HG03025 (cell line): Measurements from ENCODE around the gene FCSK.

Experiments
- ATAC-seq: cut with Tn5 transposase; IDR thresholded peaks from one replicate; pipeline ENCODE4 v1.9.1; 2021; ENCODE audit warnings: mild to moderate bottlenecking, moderate library complexity; ENCODE audit not compliant: unreplicated experiment, low FRiP score

Gene FCSK

DNA sequence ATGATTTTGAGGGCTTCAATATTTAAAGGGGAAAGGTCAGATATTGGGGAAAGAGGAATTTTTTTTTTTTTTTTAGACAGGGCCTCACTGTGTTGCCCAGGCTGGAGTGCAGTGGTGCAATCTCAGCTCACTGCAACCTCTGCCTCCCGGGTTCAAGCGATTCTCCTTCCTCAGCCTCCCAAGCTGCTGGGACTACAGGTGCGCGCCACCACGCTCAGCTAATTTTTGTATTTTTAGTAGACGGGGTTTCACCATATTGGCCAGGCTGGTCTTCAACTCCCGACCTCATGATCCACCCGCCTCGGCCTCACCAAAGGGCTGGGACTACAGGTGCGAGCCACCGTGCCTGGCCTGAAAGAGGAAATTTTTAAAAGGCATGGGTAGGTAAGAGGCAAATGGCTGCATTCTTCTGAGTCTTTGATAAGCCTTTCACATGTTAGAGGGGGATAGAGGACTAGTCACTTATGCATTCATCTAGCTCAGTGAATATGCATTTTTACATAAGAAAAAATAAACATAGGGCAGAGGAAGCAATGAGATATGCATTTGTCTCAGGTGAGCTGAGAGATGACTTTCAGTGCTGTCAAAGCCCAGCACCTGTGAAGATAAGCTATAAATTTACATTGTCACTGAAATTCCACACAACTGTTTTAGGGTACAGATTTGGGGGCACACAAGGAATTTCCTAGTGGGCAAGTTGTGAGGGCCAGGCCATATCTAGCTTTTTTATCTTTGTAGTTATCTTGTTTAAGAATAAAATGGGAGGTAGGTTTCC, 1.1 kb upstream of the FCSK start:
- no peak for ATAC-seq

DNA sequence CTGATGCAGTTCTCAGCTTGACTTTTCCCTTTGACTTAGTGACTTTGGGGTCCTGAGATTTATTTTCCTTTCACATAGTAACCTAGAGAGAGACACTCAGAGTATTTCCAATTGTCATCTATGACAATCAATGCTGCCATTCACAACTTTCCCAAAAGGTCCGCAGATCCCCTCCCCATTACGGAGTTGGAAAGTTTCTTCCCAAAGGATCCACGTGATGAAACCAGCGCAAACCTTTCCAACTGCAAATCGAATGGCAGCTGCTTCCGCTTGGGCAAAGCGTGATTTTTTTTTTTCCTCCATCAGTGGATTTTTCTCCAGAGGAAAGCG, 538 bp upstream of the FCSK start:
- ATAC-seq: peak; percentile 13

DNA sequence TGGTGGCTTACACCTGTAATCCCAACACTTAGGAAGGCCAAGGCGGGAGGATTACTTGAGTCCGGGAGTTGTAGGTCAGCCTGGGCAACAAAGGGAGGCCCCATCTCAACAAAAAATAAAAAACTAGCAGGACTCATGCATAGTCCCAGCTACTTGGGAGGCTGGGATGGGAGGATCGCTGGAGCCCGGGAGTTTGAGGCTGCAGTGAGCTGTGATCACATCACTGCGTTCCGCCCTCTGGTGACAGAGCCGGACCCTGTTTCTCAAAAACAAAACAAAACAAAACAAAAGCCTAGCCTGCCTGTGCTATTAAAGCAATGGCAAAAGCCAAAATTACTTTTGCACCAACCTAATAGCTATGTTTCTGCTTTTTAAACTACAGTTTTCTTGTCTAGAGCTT, 1.5 kb downstream of the FCSK start:
- no peak for ATAC-seq

- ATAC-seq: no peak
Measured at GRCh38 chr16:70457446-70458166, 3.2 kb downstream of the FCSK start.

GRCh38 chr16:70460737-70461261, 6.4 kb downstream of the FCSK start:
- ATAC-seq: no peak

GRCh38 chr16:70463235-70463634, 8.8 kb downstream of the FCSK start:
- ATAC-seq: no peak

DNA sequence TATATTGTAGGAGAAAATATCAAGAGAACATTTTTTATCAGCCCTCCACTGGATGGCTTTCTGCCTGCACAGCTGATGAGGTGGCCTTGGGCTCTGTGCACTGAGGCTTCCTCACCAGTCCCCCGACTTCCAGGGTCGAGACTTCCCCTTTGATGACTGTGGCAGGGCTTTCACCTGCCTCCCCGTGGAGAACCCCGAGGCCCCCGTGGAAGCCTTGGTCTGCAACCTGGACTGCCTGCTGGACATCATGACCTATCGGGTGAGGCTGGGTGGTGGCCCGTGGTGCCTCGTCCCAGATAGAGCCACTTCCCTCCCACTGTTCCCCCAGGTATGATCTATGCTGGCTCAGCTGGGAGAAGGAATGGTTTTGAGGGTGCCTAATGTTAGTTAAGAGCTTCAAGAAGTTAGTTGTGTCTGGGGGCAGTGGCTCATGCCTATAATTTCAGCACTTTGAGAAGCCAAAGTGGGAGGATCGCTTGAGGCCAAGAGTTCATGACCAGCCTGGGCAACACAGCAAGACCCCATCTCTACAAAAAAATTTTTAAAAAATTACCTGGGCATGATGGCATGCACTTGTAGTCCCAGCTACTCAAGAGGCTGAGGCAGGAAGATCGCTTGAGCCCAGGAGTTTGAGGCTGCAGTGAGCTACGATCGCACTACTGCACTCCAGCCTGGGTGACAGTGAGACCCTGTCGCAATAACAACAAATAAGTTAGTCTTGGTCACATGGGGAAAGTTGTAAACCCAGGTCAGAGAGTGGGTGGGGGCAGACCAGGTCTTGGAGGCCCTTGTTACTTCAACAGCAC, 11.8 kb downstream of the FCSK start:
- ATAC-seq: no peak

GRCh38 chr16:70466805-70467076, 12.3 kb downstream of the FCSK start:
- ATAC-seq: no peak

- no peak for ATAC-seq
Measured at GRCh38 chr16:70467113-70467512, 12.7 kb downstream of the FCSK start.

DNA sequence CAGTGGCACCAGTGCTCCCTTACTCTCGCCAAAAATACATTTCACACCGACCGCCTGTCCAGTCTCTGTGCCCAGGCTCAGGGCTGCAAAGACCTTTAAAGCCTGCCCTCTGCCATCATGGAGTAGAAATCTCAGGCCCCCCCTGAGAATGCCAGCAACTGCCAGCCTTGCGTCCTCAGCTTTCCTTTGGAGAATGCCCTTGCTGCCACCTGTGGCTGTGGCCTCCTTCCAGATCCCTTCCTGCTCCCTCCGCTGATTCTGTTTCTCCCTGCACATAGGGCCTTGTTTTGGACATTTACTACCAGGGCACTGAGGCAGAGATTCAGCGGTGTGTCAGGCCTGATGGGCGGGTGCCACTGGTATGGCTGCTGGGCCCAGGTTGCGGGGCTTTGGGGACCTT, 13.2 kb downstream of the FCSK start:
- ATAC-seq: no peak

GRCh38 chr16:70468776-70469525, 14.6 kb downstream of the FCSK start:
- no peak for ATAC-seq

- ATAC-seq: no peak
Measured at GRCh38 chr16:70470141-70470926, 15.9 kb downstream of the FCSK start.

DNA sequence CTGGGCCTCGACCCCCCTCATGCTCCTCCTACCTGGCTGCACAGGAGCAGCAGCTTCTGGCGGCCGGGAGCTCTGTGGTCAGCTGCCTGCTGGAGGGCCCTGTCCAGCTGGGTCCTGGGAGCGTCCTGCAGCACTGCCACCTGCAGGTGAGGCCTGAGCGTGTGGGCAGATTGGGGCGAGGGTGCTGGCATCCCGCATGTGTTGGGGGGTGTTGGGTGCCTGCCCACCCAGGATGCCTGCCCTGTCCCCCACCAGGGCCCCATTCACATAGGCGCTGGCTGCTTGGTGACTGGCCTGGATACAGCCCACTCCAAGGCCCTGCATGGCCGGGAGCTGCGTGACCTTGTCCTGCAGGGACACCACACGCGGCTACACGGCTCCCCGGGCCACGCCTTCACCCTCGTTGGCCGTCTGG, 16.5 kb downstream of the FCSK start:
- ATAC-seq: no peak

- no peak for ATAC-seq
Measured at GRCh38 chr16:70472786-70473433, 18.5 kb downstream of the FCSK start.

- ATAC-seq: no peak
Measured at GRCh38 chr16:70473446-70474319, 19.3 kb downstream of the FCSK start.

DNA sequence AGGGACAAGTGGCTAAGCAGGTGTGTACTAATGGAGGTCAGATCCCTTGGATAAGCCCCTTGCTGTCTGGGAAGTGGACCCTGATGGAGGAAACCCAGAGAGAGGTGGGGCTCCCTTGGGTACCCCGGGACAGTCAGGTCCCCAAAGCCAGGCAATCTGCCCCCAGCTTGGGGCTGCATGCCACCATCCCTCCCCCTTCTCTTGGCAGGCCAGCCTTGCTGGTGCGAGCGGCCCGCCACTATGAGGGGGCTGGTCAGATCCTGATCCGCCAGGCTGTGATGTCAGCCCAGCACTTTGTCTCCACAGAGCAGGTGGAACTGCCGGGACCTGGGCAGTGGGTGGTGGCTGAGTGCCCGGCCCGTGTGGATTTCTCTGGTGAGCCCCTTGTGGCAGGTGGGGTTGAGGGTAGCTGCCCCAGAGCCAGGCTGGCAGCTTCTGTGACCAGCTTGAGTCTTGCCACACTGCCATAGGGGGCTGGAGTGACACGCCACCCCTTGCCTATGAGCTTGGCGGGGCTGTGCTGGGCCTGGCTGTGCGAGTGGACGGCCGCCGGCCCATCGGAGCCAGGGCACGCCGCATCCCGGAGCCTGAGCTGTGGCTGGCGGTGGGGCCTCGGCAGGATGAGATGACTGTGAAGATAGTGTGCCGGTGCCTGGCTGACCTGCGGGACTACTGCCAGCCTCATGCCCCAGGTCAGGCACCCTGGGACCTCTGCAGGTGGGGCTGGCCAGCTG, 20.1 kb downstream of the FCSK start:
- no peak for ATAC-seq

- ATAC-seq: no peak
Measured at GRCh38 chr16:70475054-70475871, 20.9 kb downstream of the FCSK start.
